ENCODE results near the gene L2HGDH.

DNA sequence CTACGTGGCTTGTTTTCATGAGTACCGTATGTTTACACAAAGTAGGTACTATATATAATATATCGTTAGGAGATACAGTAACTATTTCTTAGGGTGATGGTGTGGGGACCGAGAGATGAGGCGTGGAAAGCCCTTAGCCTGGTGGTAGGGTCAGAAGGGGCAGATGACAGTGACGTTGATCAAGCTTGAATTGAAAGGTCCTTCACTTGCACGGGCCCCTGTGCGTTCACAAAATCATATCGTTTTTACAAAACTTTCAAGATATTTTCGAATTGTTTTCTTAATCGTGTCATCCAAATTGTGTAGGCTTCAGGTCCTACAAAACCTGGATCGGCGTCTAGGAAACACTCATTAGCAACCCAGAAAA is 79.8 kb downstream of the L2HGDH start:
- TF ChIP-seq EZH2 (IDR thresholded peaks at IDR 0.05; ENCODE audit: insufficient read depth, low read length) (no peak), CTCF (IDR thresholded peaks at IDR 0.05; ENCODE audit: insufficient read depth, low read depth, low read length) (no peak)
